GM19372 (cell line): Measurements from ENCODE around the gene ZNF275.
"Not testable (repeated sequence)": the region's sequence is repeated elsewhere in the genome, so short reads cannot be mapped to it uniquely, and the experiment has no call there.

Source experiments
- ATAC-seq: cut with Tn5 transposase; IDR thresholded peaks from one replicate; pipeline ENCODE4 v1.9.1; 2021; ENCODE audit warnings: mild to moderate bottlenecking, low read depth, moderate library complexity; ENCODE audit not compliant: unreplicated experiment

ZNF275 gene

DNA sequence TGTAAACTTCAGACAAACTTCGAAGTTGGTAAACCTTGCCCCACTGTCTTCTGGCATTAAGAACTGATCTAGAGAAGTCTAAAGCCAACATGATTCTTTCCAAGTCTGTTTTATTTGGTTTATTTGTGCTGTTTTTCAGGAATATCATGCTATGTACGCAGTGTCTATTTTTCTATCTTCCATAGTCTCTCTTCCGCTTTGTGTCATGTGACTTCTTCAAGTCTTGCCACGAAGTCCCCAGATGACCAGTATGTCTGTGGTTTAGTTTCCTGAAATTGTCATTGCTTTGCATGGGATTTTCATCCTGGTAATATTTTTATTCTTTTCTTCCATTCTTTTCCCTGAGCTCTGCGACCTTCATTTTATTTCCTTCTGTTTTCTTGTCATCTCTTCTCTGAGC, 52.1 kb downstream of the ZNF275 start:
- ATAC-seq = no peak

DNA sequence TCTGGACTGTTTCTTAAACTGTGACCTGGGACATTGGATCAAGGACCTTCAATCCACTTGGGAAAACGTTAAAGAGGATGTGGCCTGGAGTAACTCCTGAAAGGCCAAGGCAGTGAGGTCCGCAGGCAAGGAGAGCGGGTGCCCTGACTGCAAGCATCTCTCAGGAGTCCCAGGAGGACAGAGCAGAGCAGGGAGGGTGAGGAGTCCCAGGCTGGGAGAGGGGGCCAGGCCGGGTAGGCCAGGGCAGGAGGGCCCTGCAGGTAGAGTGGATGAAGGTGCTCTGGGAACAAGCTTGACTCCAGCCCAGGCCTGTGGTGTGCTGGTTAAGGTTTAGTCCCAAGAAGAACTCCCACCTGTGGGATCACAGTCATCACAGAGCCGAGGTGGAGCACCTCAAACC, 53.4 kb downstream of the ZNF275 start:
- ATAC-seq = no peak

DNA sequence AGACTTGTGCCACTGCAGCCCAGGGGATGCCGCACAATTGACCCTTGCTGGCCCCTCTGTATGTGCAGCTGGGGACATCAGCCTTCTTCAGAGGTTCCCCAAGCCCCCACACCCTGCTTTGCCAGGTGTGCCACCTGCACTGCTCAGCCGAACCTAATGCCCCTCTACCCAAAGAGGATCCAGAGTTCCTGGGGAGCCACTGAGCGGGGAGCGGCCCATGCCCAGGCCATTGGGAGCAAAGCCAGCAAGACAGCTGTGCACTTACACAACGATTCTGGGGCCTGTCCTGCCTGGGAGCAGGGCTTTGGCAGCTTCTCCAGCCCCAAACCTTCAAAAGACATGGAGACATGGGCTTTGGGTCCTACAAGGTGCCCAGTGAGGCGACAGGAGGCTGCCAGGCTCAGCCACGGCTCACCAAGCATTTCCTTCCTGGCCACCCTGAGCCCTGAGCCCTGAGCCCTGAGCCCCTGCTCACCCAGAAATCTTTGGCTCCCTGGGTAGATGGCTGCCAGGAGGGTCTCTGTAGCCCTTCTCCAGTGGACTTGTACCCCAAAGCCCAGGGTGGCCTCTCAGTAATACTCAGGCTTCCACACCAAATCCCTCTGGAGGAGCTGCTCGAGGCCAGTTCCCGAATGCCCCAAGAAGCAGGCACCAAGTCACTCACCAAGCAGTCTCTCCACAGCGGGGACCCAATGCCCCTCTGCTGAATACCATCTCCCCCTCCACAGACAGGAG, 54.2 kb downstream of the ZNF275 start:
- no peak for ATAC-seq

DNA sequence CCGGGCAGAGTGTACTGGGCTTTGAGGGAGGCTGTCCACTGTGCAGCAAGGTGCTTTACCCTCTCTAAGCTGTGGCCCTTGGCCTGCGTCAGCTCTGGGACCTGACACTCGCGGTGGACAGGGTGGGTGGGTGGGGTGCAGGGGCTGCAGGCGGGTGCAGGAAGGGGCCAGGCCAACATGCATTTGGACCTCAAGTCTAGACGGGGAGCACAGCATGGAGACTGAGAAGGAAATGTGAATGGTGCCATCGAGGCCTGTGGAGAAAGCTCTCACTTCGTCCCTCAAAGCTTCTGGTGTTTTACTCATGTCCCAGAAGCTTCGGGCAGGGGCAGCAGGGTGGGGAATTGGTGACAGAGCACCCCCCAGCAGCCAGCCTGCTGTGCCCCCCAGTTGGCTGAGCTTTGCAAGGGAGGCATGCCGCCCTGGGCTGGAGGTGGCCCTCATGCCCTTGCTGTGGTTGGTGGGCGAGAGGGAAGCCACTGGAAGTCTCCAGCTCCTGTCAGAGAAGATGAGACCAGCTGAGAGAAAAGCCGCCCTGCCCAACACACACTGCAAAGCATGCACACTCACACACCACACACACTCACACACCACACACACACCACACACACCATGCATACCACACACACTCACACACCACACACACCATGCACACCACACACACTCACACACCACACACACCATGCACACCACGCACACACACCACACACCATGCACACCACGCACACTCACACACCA, 54.9 kb downstream of the ZNF275 start:
- ATAC-seq = no peak

DNA sequence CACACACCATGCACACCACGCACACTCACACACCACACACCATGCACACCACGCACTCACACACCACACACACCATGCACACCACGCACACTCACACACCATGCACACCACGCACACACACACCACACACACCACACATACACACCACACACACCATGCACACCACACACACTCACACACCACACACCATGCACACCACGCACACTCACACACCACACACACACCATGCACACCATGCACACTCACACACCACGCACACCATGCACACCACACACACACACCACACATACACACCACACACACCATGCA, 55.5 kb downstream of the ZNF275 start:
- not testable (repeated sequence) for ATAC-seq

DNA sequence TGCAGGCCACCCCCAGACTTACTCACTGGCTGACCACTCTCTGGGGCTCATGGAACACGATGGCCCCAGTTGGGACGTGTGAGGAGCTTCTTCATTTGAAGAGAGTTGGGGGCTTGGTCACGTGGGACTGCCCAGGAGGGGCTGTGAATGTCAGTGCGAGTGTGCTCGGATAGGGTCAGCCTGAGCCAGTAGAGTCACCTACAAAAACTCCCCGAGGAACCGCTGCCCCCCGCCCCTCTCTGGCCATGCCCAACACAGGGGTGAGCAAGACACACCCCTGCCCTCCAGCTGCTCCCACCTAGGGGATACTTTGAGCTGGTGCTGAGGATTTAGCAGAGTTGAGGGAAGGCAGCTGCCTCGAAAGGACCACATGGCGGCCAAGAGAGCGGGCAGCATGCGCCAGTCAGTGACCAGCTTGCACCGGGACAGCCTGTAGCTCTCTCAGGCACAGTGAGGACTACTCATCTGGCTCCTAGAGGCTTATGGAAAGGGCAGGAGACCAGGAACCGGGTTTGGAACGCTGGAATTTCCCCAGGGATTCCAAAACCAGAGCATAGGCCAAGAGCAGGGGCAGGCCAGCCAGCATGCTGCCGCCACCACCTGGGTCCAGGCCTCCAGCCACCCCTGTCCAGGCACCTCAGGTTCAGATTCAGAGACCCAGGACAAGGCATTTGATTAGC, 58.8 kb downstream of the ZNF275 start:
- ATAC-seq = no peak

DNA sequence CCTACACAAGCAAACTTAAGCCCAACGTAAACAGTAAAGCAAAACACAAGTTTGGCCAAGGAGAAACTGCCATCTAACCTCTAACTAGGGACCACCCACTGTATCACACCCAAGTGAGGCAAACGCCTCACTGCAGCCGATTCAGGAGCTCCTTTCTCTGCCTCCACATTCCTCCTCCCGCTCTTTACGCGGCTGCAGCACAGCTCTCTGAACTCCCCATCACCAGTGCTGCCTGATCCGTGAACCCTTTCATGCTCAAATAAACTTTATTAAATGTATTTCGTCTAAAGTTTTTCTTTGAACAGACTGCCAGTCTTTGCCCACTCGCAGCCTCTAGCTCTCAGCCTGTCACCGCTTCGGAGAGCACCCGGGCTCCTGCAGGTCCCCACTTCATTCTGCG, 60.7 kb downstream of the ZNF275 start:
- ATAC-seq = no peak

DNA sequence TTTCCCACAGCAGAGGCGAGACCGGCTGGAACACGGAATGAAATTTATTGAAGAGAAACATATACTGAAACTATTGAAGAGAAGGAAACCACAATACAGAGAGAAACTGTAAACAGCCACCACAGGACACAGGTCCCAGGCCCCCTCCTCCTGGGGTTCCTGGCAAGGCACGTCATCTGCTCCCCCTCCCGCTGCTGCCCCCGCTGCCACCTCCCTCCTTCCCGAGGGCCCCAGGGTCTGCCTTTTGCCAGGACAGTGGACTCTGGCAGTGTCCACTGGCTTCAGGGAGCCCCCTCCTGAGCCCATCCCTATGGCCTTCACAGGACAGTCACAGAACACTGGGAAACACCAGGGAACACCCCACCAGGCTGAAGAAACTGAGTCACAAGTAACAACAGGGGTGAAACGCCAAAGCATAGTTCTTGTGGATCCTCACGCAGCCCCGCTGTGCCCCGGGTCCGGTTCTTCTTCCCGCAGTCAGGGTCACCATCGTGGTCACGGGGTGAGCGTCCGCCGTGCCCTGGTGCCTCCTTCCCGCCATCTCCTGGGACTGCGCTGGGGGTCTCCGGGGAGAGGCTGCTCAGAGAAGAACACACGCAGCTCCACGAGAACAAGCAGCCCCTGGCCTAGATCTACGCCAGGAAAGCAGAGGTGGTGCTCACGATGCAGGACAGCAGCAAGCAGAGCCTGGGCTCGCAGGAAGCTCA, 61.8 kb downstream of the ZNF275 start:
- no peak for ATAC-seq

DNA sequence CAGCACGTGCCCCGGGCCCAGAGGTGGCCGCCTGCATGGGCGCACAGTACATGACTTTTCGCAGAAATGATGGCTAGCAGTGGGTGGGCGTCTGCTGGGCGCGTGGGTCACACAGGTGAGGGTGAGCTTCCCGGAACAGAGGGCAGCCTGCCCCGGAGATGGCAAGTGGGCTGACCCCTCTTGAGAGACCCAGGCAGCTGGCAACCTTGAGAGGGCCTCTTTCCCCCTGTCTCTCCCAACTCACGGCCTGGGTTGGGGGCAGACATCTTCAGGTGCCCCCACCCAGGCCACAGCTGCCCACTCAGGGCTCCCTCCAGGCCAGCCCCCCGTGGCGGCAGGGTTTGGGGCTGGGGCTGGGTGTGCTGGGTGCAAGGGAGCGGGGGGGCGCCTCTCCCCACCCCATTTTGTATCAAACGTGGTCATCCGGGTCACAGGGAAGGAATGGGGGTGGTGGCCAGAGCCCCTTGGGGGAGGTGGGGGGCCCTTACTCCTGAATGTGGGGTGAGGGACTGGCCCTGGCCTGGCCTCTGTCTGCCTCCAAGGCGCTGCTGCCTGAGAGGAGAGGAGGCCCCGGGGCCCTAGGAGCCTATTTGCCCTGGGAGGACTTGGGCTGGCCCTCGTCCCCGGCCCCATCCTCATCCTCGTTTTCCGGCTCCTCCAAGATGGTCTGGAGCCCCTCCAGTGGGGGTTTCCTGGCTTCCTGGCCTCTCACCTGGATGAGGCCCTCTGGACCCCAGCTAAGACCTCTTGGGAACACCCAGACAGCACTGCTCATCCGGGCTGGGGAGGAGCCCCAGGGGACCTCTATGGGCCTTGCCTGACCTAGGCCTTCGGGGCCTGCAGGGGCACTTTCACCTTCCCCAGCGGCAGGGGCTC, 62.6 kb downstream of the ZNF275 start:
- no peak for ATAC-seq

DNA sequence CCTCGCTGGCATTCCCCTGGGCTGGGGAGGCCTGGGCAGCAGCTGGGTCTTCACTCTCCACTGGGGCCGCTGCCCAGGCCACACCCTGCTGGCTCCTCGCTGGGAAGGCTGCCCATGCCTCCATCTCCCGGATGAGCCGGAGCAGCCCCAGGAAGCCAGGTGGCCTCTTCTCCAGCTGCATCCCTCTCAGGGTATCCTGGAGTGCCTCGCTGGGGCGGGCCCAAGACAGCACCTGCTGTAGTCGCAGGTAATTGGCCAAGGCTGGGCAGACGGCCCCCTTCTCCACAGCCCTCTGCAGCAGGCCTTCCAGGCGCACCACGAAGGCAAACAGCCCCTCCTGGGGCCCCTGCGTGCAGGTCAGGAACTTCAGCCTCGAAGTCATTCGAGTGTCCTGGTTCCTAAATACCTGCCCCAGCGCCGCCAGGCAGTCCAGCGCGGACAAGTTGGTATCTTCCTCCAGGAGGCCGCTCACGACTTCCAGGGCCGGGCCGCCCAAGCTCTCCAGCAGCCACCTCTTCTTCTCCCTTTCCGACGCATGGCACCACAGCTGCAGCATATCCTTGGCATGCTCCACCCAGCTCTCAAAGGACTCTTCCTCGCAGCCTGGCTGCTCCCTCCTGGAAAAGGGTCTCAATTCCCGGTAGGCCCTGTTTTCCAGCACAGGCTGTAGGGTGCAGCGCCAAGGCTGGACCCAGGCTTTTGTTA, 63.5 kb downstream of the ZNF275 start:
- no peak for ATAC-seq

DNA sequence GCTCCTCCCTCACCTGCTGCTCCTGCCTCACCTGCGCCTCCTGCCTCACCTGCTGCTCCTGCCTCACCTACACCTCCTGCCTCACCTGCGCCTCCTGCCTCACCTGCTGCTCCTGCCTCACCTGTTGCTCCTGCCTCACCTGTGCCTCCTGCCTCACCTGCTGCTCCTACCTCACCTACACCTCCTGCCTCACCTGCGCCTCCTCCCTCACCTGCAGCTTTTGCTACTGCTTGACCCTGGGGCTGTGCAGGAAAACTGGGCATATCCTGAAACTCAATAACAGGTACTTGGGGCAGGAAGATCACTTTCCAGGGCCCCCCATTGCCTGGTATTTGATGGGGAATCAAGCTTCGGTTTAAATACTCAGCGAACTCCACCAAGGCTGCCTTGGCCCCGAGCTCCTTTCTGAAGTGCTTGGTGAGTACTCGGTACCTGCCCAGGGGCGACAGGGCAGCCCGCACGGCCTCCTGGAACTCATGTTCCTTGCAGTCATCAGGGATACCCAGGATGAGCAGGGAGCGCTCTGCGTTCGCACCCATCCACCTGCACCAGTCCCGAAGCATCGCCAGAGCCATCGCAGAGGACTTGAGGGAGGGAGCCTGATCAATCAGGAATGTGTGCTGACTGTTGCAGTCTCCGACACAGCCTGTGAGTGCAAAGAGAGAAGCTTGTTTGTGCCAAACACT, 64.5 kb downstream of the ZNF275 start:
- no peak for ATAC-seq

DNA sequence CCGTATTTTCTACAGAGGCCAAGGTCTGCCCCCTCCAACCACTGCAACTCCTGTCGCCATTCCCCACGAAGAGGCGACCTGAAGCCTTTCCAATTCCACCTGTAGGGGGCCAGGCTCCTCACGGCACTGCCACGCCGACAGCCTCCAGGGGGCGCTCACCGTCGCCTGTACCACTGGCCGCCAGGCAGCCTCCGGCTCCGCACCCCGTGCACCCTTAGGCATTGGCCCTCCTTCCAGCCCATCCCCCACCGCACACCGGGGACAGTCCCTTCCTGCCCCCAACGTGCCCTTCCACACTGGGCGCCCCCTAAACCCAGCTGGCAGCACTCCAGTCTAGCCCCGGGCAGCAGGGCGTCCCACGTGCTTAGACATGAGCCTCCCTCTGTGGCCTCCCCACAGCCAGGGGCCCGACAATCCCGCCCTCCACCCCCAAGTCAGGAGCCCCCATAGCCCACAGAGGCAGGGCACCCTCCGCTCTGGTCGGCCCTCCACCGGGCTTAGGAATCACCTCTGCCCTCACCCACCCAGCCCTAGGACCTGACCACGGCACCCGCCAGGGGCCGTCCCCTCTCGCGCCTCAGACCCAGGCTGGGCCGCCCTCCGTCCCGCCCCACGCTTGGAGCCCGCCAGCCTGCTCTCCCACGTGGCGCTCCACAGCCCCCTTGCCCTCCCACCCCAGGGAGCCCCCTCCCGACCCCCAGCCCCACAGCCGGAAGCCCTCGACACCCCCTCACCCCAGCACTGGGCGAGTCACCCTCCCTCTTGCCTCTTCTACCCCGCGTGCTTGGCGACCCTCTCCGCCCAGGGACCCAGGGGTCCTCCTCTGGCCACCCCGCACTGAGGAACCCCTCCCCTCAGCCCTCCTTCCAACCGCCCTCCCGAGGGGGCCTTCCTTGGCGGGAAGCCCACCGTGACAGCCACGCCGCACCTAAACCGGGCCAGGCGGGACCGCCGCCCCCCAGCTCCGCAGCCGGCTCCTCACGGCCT, 66.5 kb downstream of the ZNF275 start:
- no peak for ATAC-seq

DNA sequence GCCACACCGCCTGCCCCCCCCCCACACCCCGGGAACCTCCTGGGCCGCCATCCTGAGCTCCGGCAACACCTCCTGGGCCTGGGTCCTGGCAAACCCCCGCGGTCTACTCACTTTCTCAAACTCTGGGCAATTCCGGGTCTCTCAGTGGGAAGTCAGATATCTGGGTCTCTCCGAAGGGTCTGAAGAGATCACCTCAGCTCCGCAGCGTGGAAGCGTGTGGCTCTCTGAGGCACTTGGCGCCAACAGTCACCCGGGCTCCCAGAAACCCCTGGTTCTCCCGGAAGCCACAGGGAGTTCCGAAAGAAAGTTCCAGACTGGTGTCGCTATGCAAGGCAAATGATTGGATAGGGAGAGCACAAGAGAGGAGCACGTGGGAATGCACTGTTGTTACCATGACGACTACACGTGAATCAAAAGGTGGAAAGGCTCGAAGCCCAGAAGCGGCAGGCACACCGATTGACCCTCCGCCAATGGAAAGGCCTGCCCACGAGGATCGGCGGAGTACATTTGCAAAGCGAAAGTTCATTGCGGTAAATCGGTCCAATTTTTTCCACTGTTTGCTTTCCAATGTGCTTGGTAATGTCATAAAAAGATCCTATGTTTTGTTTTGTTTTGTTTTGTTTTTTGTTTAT, 67.3 kb downstream of the ZNF275 start, which contains the start of gene PNMA6E:
Gene PNMA6E (minus strand): TSS at position 218 of the 632 bp plus-strand sequence. CDS start 2,501 bp downstream, outside the sequence.
- ATAC-seq = no peak
